ENCODE measurements around the gene KPNA5.

GRCh38 chr6:116737004-116737403, 56.0 kb downstream of the KPNA5 start:
- no peak for TF ChIP-seq POLR2A (IDR thresholded peaks at IDR 0.05)
- TF ChIP-seq, protein P1, sequence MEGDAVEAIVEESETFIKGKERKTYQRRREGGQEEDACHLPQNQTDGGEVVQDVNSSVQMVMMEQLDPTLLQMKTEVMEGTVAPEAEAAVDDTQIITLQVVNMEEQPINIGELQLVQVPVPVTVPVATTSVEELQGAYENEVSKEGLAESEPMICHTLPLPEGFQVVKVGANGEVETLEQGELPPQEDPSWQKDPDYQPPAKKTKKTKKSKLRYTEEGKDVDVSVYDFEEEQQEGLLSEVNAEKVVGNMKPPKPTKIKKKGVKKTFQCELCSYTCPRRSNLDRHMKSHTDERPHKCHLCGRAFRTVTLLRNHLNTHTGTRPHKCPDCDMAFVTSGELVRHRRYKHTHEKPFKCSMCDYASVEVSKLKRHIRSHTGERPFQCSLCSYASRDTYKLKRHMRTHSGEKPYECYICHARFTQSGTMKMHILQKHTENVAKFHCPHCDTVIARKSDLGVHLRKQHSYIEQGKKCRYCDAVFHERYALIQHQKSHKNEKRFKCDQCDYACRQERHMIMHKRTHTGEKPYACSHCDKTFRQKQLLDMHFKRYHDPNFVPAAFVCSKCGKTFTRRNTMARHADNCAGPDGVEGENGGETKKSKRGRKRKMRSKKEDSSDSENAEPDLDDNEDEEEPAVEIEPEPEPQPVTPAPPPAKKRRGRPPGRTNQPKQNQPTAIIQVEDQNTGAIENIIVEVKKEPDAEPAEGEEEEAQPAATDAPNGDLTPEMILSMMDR (IDR thresholded peaks at IDR 0.05): no peak
